ENCODE measurements around the gene RABEP1.

DNA sequence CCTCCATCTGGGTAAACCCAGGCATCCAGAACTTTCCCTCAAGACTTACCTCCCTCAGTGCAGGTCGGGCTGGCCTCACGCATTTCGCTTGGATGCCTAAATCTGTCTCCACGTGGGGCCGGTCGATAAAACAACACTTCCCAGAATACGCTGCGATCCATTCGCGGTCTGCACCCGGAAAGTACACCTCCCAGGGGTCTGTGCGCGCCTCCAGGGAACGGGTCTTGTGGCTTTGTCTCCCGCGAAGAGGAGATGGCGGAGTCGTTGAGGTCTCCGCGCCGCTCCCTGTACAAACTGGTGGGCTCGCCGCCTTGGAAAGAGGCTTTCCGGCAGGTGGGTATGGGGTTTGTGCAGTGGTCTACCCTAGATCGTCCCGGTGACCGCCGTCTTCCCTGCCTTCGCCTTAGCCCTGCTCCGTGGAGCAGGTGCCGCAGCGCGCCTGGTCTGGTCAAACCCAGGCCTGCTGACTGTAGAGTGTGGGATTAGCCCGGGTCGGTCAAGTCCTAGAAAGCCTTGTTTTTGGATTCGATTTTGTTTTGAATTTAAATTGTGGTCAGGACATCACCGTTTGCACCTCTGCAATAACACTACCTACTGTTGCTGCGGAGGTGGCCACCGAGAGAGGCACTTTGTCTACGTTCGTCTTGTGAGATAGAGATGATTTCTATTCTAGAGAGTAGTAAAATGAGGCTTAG is 138.0 kb downstream of the RABEP1 start, which contains the start of gene RPAIN:
- TF ChIP-seq CTCF (IDR thresholded peaks at IDR 0.05) (no peak), EZH2 (IDR thresholded peaks at IDR 0.05) (no peak), EZH2phosphoT487 (IDR thresholded peaks at IDR 0.05) (no peak)

Data from neural progenitor cell (in vitro differentiated cells).